ACC112 (cell line): ENCODE measurements around the gene FRK.

Source experiments
- H2AFZ ChIP-seq: fragments of 200-600 bp; sonication (generic); one replicate; pipeline ENCODE4 v1.6.0; 2017; ENCODE audit warnings: antibody characterized with exemption, low read length; ENCODE audit not compliant: unreplicated experiment
- H3K27ac ChIP-seq: fragments of 200-600 bp; sonication (generic); 2 replicates; pipeline ENCODE4 v1.5.1; 2014; ENCODE audit warnings: low read depth, mild to moderate bottlenecking, antibody characterized with exemption, low read length, moderate library complexity
- H3K27me3 ChIP-seq: fragments of 200-600 bp; sonication (generic); 2 replicates; pipeline ENCODE4 v1.6.1; 2014; ENCODE audit warnings: mild to moderate bottlenecking, antibody characterized with exemption, low read length, moderate library complexity, mixed read lengths; ENCODE audit not compliant: insufficient read depth
- H3K36me3 ChIP-seq: fragments of 200-600 bp; sonication (generic); 2 replicates; pipeline ENCODE4 v1.6.1; 2016; ENCODE audit warnings: mild to moderate bottlenecking, antibody characterized with exemption, low read length, moderate library complexity, mixed read lengths; ENCODE audit not compliant: insufficient read depth
- H3K4me1 ChIP-seq: fragments of 200-600 bp; sonication (generic); one replicate; pipeline ENCODE4 v1.6.1; 2016; ENCODE audit warnings: low read length, mixed read lengths; ENCODE audit not compliant: insufficient read depth, unreplicated experiment, control insufficient read depth
- H3K4me3 ChIP-seq: fragments of 200-600 bp; sonication (generic); 2 replicates; pipeline ENCODE4 v1.5.1; 2014; ENCODE audit warnings: mild to moderate bottlenecking, low read depth, low read length
- H3K79me2 ChIP-seq: fragments of 200-600 bp; sonication (generic); one replicate; pipeline ENCODE4 v1.6.0; 2016; ENCODE audit warnings: low read length; ENCODE audit not compliant: control insufficient read depth, unreplicated experiment, insufficient read depth

The FRK gene, protein sequence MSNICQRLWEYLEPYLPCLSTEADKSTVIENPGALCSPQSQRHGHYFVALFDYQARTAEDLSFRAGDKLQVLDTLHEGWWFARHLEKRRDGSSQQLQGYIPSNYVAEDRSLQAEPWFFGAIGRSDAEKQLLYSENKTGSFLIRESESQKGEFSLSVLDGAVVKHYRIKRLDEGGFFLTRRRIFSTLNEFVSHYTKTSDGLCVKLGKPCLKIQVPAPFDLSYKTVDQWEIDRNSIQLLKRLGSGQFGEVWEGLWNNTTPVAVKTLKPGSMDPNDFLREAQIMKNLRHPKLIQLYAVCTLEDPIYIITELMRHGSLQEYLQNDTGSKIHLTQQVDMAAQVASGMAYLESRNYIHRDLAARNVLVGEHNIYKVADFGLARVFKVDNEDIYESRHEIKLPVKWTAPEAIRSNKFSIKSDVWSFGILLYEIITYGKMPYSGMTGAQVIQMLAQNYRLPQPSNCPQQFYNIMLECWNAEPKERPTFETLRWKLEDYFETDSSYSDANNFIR

DNA sequence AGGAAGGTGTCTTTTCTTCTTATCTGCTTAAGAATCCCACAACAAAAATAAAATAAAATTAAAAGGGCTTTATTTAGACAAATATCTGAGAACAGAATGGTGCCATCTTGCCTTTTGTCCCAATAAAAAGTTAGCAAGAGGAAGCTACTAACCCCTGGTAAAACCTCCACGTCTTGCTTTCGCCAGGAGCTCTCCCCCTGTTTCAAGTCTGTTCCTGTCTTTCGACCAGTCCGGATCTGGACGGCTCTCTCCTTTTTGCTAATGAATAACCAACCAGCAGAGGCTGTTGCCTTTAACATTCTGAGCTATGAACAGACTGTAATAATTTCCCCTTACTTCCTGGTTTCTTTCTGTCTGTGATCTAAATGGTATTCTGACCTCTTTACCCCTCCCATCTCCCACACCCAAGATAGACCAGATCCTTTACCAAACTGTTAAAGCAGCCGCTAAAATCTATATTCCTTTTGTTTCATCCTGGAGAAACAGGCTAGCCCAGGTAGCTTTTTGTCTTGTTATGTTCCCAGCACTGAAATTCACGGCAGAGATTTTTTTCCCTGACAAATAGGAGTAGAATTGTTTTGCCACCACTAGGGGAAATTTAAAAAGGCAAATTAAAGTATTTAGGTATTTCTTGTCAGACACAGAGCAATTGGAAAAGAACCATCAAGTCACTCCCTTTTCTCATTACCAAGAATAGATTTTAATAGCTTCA, at the start of gene FRK:
Gene FRK, minus strand, starts transcription at position 320 of the 712 bp plus-strand sequence. CDS start 580 bp downstream, outside the sequence.
- Histone ChIP-seq H3K79me2 (no peaks in the 10 kb centered on the region), H2AFZ (peak within 1 kb of the TSS; percentile 79), H3K4me1 (no peaks in the 10 kb centered on the region), H3K36me3 (no peaks in the 10 kb centered on the region), H3K27me3 (no peaks in the 10 kb centered on the region), H3K4me3 (peak within 1 kb of the TSS; percentile 46; the same call in 1 of the 2 replicates), H3K27ac (no peak within 1 kb of the TSS)

DNA sequence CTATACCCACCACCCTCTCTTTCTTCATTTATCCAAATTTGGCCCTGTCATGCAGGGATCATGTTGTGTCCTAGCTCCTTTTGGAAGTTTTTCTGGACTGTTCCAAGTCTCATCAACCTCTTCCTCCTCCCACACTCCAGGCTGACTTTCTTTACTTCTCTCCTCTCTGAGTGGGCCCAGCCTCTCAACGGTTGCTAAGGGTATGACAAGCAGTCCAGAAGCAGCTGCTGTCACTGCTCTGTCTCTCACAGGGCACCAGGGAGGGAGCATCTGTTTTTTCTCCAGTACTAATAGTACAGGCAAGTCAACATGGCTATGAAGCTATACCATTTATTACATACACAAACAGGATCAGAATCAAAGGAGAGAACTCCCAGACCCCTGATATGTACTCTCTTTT, 48.1 kb upstream of the FRK start:
- H3K36me3 ChIP-seq, result no peaks in the 10 kb centered on the region; the same call in none of the 2 replicates
- H3K79me2 ChIP-seq, result peaks cover 7% of the 10 kb centered on the region
- H2AFZ ChIP-seq, result no peak overlapping the region
- H3K4me1 ChIP-seq, result peaks cover 16% of the 10 kb centered on the region
- no peak overlapping the region for H3K27ac ChIP-seq
- H3K27me3 ChIP-seq, result no peaks in the 10 kb centered on the region
- H3K4me3 ChIP-seq, result no peak overlapping the region

DNA sequence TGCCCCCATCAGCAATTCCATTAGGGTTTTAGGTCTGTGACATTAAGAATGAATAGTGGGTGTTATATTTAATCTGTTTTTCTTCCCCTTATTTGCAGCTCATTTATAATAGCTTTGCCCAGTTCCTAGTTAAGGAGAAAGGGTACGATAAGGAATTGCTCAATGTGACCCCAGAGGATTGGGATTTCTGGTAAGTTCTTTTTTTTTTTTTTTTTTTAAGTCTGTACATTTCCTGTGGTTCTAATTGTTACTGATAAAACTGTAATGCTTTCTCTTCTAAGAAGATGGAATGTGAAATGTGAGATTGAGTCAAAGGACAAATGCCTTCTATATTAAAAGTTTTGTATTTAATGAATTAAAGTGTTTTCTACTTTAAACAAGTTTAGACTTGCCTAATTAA, 45.5 kb upstream of the FRK start:
- peaks cover 34% of the 10 kb centered on the region for H3K4me1 ChIP-seq
- peak overlapping the region; percentile 38; the same call in 1 of the 2 replicates for H3K4me3 ChIP-seq
- peak overlapping the region; percentile 40 for H3K27ac ChIP-seq
- no peaks in the 10 kb centered on the region; the same call in 1 of the 2 replicates for H3K36me3 ChIP-seq
- peaks cover 24% of the 10 kb centered on the region for H3K79me2 ChIP-seq
- H2AFZ ChIP-seq, result no peak overlapping the region
- H3K27me3 ChIP-seq, result no peaks in the 10 kb centered on the region

DNA sequence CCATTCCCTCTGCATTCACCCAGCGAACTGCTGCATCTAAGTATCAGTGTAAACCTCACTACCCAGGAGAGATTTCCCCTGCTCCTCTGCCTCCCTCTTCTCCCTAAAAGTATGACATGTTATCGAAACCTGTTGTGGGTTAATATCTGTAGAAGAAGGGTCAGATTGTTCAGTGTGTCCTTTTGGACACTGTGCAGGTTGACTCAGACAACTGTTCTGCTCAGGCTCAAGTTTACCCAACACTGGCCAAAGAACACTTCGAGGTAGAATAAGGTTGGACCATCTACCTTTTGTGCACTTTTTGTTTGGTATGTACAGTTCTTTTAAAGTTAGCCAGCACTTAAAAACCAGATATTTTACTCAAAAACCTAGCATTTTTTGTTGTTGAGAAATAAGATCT, 44.6 kb upstream of the FRK start:
- Histone ChIP-seq H3K79me2 (peaks cover 24% of the 10 kb centered on the region), H3K27me3 (no peaks in the 10 kb centered on the region), H3K4me1 (peaks cover 34% of the 10 kb centered on the region), H3K36me3 (no peaks in the 10 kb centered on the region), H3K27ac (no peak overlapping the region), H2AFZ (no peak overlapping the region), H3K4me3 (no peak overlapping the region)

DNA sequence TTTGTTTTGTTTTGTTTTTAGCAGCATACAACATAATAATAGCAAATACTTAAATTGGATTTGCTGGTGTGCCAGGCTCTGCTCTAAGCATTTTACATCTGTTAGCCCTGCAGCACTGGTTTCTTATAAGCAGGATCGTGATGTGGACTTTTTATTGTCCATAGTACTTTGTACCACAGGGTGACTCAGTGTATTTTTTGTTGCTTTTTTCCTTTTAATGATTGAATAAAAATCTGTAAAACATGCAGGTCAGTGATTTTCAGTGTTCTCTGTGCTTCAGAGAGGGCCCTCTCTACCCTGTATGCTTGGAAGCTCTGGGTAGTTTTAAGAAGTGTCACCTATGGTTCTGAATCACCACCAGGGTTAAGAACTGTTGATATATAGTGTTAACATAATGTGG, 43.9 kb upstream of the FRK start:
- Histone ChIP-seq H3K36me3 (no peaks in the 10 kb centered on the region), H3K4me1 (peaks cover 34% of the 10 kb centered on the region), H2AFZ (no peak overlapping the region), H3K27ac (no peak overlapping the region), H3K79me2 (peaks cover 24% of the 10 kb centered on the region), H3K4me3 (no peak overlapping the region), H3K27me3 (no peaks in the 10 kb centered on the region)

DNA sequence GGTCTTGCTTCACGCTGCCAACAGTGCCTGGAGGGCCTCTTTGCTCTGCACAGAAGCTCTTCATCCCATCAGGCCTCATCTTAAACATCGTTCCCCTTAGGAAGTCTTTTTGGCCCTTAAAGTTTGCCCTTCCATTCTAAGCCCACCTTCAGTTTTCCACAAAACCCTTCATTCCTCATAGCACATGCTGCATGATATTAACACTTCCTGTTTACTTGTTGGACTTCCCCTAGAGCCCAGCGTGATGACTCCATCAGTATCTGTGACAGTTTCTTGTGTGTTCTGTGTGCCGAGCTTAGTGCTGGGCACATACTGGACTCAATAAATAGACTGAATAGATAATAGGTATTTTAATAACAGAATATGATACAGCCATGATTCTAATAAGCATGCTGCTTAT, 42.2 kb upstream of the FRK start:
- Histone ChIP-seq H3K27ac (no peak overlapping the region), H3K4me3 (no peak overlapping the region), H3K36me3 (no peaks in the 10 kb centered on the region), H3K27me3 (no peaks in the 10 kb centered on the region), H2AFZ (no peak overlapping the region), H3K4me1 (peaks cover 40% of the 10 kb centered on the region), H3K79me2 (peaks cover 24% of the 10 kb centered on the region)

DNA sequence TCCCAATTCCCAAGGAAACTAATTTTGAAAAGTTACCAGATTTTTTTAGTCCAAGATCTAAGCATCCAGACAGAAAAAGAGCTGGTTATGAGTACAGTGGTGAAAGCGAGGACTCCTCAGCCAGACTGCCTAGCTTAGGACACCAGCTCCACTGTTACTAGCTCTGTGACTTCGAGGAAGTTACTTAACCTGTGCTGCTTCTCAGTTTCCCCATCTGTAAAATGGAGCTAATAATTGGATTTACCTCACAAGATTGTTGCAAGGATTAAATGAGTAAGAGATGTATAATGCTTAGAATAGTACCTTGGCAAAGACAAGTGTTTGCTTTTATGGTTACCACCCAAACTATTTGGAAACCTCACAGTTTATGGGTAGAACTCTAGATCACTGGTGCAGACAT, 41.1 kb upstream of the FRK start:
- Histone ChIP-seq H2AFZ (peak overlapping the region; percentile 94), H3K27ac (no peak overlapping the region), H3K36me3 (no peaks in the 10 kb centered on the region)

DNA sequence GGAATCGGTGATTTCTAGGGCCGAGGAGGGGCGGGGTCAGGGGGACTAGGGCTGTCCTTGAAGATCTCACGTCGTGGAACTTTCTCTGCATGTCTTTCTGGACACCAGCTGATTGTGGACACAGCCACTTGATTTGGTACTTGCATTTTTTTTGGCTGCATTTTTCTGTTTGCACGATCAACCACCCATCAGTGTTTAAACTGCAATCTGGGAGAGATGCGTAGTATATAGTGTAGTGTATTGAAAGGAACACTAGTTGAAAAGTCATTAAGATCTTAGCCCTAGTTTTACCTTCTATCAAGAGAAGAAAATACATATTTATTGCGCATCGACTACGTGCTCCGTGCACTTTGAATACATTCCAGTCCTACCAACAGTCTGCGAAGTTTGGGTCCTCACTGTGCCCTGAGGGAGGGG, 40.6 kb upstream of the FRK start:
- peak overlapping the region; percentile 85 for H3K4me3 ChIP-seq
- H3K27ac ChIP-seq, result peak overlapping the region; percentile 60; the same call in 1 of the 2 replicates
- H3K4me1 ChIP-seq, result peaks cover 31% of the 10 kb centered on the region
- no peaks in the 10 kb centered on the region for H3K27me3 ChIP-seq
- peak overlapping the region; percentile 94 for H2AFZ ChIP-seq
- peaks cover 24% of the 10 kb centered on the region for H3K79me2 ChIP-seq
- H3K36me3 ChIP-seq, result no peaks in the 10 kb centered on the region

More for the DNA sequence above, 41.1 kb upstream of the FRK start:
- H3K4me1 ChIP-seq, result peaks cover 36% of the 10 kb centered on the region
- H3K79me2 ChIP-seq, result peaks cover 24% of the 10 kb centered on the region
- H3K27me3 ChIP-seq, result no peaks in the 10 kb centered on the region
- H3K4me3 ChIP-seq, result peak overlapping the region; percentile 85

DNA sequence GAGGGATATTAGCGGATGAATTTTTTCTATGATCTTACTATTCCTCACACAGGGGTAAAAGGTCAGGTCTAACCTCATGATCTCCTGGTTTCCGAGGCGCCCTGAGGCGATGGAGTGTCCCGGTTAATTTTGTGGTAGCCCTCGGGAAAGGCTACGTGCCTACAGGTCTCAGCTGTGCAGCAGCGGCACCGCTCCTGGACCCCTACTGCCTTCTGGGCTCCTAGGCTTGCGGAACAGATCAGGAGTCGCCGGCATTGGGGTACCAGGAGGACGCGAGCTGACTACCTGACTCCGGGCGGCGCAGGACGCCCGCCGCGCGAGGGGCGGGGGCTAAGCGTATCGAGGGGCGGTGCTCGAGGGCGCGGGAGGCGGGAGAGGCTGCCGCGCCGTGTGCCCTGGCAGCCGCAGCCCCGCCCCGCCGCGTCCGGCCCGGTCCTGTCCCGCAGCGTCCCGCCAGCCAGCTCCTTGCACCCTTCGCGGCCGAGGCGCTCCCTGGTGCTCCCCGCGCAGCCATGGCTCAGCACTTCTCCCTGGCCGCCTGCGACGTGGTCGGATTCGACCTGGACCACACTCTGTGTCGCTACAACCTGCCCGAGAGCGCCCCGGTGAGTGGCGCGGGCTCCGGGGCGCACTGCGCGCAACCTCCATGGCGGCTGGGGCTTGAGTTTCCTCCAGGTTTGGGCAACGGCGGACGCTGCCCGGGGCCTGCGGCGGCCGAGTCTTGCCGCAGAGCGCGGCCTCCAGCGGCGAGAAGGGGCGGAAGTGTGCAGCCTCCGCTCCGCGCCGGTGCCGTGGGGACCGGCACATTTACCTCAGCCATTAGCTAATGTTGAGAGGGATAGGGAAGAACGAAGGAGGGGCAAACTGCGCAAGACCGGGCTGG, 40.0 kb upstream of the FRK start, which contains the start of gene NT5DC1:
Gene NT5DC1, plus strand, starts transcription at position 435 of the 883 bp plus-strand sequence. Its CDS starts 78 bp downstream, at position 513.
- Histone ChIP-seq H3K27me3 (no peaks in the 10 kb centered on the region), H3K79me2 (peaks cover 24% of the 10 kb centered on the region)

DNA sequence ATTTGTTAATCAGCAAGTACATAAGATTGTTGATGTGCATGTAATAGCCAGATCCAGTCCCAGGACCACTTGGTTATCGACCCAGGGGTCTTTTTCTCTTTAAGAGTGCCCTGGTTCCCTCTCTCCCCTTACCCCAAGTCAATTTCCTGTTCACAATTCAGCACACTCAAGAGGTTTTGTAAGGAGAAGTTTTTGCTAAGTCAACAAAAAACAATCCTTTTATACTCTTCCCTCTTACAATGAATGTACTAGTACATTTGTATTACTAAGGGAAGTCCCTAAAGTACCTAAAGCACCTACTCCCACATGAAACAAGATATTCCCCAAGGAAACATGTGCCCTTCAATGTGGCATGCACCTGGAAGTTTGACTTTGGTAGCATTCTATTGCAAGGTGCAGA, 38.3 kb upstream of the FRK start:
- Histone ChIP-seq H3K36me3 (no peaks in the 10 kb centered on the region), H3K4me3 (no peak overlapping the region), H3K27me3 (no peaks in the 10 kb centered on the region), H3K79me2 (peaks cover 19% of the 10 kb centered on the region), H3K27ac (no peak overlapping the region), H3K4me1 (peaks cover 25% of the 10 kb centered on the region), H2AFZ (no peak overlapping the region)

More for the DNA sequence above, 40.0 kb upstream of the FRK start, which contains the start of gene NT5DC1:
- Histone ChIP-seq H3K4me1 (peaks cover 26% of the 10 kb centered on the region), H3K36me3 (no peaks in the 10 kb centered on the region), H3K4me3 (peak within 1 kb of the TSS; percentile 85), H2AFZ (peak within 1 kb of the TSS; percentile 94), H3K27ac (peak within 1 kb of the TSS; percentile 60; the same call in 1 of the 2 replicates)
